HepG2 (cell line): ENCODE data around the gene DUSP12. TPM values are rescaled to one million over a fixed set of nuclear protein-coding genes. Genes with fewer than 3 reads are reported as not detected.

Source experiments
- ATAC-seq: fragments of 200-7000 bp; cut with Tn5 transposase; 3 replicates; pipeline ENCODE4 v1.9.1; 2020; ENCODE audit warnings: mild to moderate bottlenecking, moderate library complexity
- BruUV-seq: library from RNA; stranded (reverse); fragments of 400-500 nt; replicated peaks from 2 replicates; lab custom pipeline; 2021; lab: Mats Ljungman, UMichigan
- CTCF ChIA-PET: fragments of 300-600 bp; formaldehyde crosslinking; extraction: SDS; loops from one replicate; lab custom pipeline; 2021; ENCODE audit warnings: low total read pairs, inconsistent platforms, low intra/inter-chr PET ratio; lab: Yijun Ruan, JAX
- POLR2A ChIA-PET: fragments of 350-600 bp; sonication (Branson Sonifier 250); formaldehyde crosslinking; loops from one replicate; lab custom pipeline; 2020; ENCODE audit warnings: antibody characterized with exemption, inconsistent platforms; lab: Yijun Ruan, JAX
- DNase-seq: peaks from one replicate; pipeline ENCODE4 v3.0.0-alpha.2; 2015; ENCODE audit warnings: low spot score
- FAIRE-seq: peaks from 3 replicates; lab custom pipeline; 2011; peaks lifted over from hg19 to GRCh38; lab: Jason Lieb, UNC
- H2AFZ ChIP-seq: one replicate; pipeline ENCODE4 v1.6.1; 2011; ENCODE audit warnings: low read length, inconsistent platforms
- H3K27ac ChIP-seq: fragments of 300-600 bp; 3 replicates; pipeline ENCODE4 v1.8.0; 2011; ENCODE audit warnings: mixed run types, mild to moderate bottlenecking, mixed read lengths, low read length, inconsistent platforms; ENCODE audit not compliant: insufficient read depth; ENCODE audit errors: extremely low read length
- H3K27me3 ChIP-seq, 2 experiments: fragments of 200-600 bp in 1 of 2; 2 replicates in 1 of 2; 3 replicates in 1 of 2; pipeline versions ENCODE4 v1.6.0 to v1.8.0; 2011; ENCODE audit warnings: low read length in 2 of 2, mild to moderate bottlenecking in 2 of 2, moderate library complexity in 2 of 2, inconsistent platforms in 1 of 2; ENCODE audit not compliant: insufficient read depth in 2 of 2, control insufficient read depth in 1 of 2
- H3K36me3 ChIP-seq, 2 experiments: fragments of 200-600 bp in 1 of 2; replicated peaks in 1 of 2; 2 replicates in 1 of 2; 3 replicates in 1 of 2; pipeline versions ENCODE4 v1.5.1 to v1.8.0; 2011; ENCODE audit warnings: low read length in 2 of 2, inconsistent platforms in 1 of 2; ENCODE audit not compliant: insufficient read depth in 2 of 2, control insufficient read depth in 1 of 2
- H3K4me1 ChIP-seq: 2 replicates; pipeline ENCODE4 v1.5.1; 2012; ENCODE audit warnings: low read length, inconsistent platforms; ENCODE audit not compliant: insufficient read depth
- H3K4me2 ChIP-seq: 2 replicates; pipeline ENCODE4 v1.6.0; 2011; ENCODE audit warnings: low read depth, low read length, inconsistent platforms
- H3K4me3 ChIP-seq, 3 experiments: fragments of 200-600 bp in 1 of 3; sonication (generic), shearing (Covaris generic) in 1 of 3; replicated peaks in 1 of 3; 2 replicates each; pipeline ENCODE4 v1.5.1; 2011 to 2016; ENCODE audit warnings: low read length in 3 of 3, inconsistent platforms in 2 of 3, low read depth in 2 of 3, mild to moderate bottlenecking in 2 of 3, control low read depth in 1 of 3, mixed read lengths in 1 of 3; ENCODE audit not compliant: insufficient read depth in 1 of 3
- H3K79me2 ChIP-seq: one replicate; pipeline ENCODE4 v1.6.1; 2011; ENCODE audit warnings: low read length, inconsistent platforms; ENCODE audit not compliant: insufficient read depth
- H3K9ac ChIP-seq: 2 replicates; pipeline ENCODE4 v1.6.0; 2011; ENCODE audit warnings: mild to moderate bottlenecking, low read depth, low read length, inconsistent platforms; ENCODE audit not compliant: insufficient read depth
- H3K9me3 ChIP-seq: 2 replicates; pipeline ENCODE4 v1.5.1; 2012; ENCODE audit warnings: mild to moderate bottlenecking, low read length
- H4K20me1 ChIP-seq: 2 replicates; pipeline ENCODE4 v1.6.0; 2011; ENCODE audit warnings: inconsistent platforms, mild to moderate bottlenecking, low read length, moderate library complexity; ENCODE audit not compliant: insufficient read depth
- CEBPB ChIP-seq: IDR thresholded peaks from 2 replicates; pipeline ENCODE4 v1.6.1; 2011; ENCODE audit warnings: low read depth, low read length, improper control_type of control experiment, borderline replicate concordance
- CSRNP2 ChIP-seq: sonication (generic); formaldehyde crosslinking; conservative IDR thresholded peaks from 2 replicates; pipeline ENCODE4 v1.8.0; 2022; ENCODE audit warnings: low read depth, missing genetic modification reagents
- ELF1 ChIP-seq: sonication (generic); formaldehyde crosslinking; IDR thresholded peaks from 2 replicates; pipeline ENCODE4 v1.4.0; 2020; ENCODE audit warnings: missing genetic modification reagents
- ELF4 ChIP-seq: sonication (generic); formaldehyde crosslinking; IDR thresholded peaks from 2 replicates; pipeline ENCODE4 v1.5.0; 2020; ENCODE audit warnings: missing genetic modification reagents, mild to moderate bottlenecking, moderate library complexity, borderline replicate concordance
- EZH2 ChIP-seq: conservative IDR thresholded peaks from 2 replicates; pipeline ENCODE4 v1.6.1; 2012; ENCODE audit warnings: mild to moderate bottlenecking, low read depth, low read length, moderate library complexity
- KAT8 ChIP-seq: IDR thresholded peaks from 2 replicates; pipeline ENCODE4 v1.6.1; 2016; ENCODE audit warnings: missing genetic modification reagents, missing compliant biosample characterization
- MAFK ChIP-seq, 2 experiments: IDR thresholded peaks in 1 of 2; conservative IDR thresholded peaks in 1 of 2; 2 replicates each; pipeline ENCODE4 v1.6.1; 2011; ENCODE audit warnings: improper control_type of control experiment in 2 of 2, low read length in 2 of 2
- MBNL3 ChIP-seq: fragments of 250-450 bp; sonication (Bioruptor Pico); conservative IDR thresholded peaks from 2 replicates; pipeline ENCODE4 v1.8.0; 2022; ENCODE audit warnings: mild to moderate bottlenecking, inconsistent platforms
- NFIB ChIP-seq: sonication (generic); formaldehyde crosslinking; IDR thresholded peaks from 2 replicates; pipeline ENCODE4 v1.9.0; 2021; ENCODE audit warnings: missing genetic modification reagents, mild to moderate bottlenecking, borderline replicate concordance
- PRDM10 ChIP-seq: sonication (generic); formaldehyde crosslinking; IDR thresholded peaks from 2 replicates; pipeline ENCODE4 v1.4.0; 2020; ENCODE audit warnings: low read depth, missing genetic modification reagents
- RAD51 ChIP-seq: fragments of 450-650 bp; IDR thresholded peaks from 2 replicates; pipeline ENCODE4 v1.6.1; 2016; ENCODE audit warnings: borderline replicate concordance
- SPEN ChIP-seq: sonication (generic); formaldehyde crosslinking; IDR thresholded peaks from 2 replicates; pipeline ENCODE4 v1.5.1; 2020; ENCODE audit warnings: low read depth, mild to moderate bottlenecking, missing genetic modification reagents
- ZNF547 ChIP-seq: sonication (generic); formaldehyde crosslinking; IDR thresholded peaks from 2 replicates; pipeline ENCODE4 v1.5.1; 2020; ENCODE audit warnings: mild to moderate bottlenecking, missing genetic modification reagents
- ZNF75D ChIP-seq: sonication (generic); formaldehyde crosslinking; IDR thresholded peaks from 2 replicates; pipeline ENCODE4 v1.8.1; 2023; ENCODE audit warnings: missing genetic modification reagents, mild to moderate bottlenecking, borderline replicate concordance
- ZNF761 ChIP-seq: sonication (generic); formaldehyde crosslinking; conservative IDR thresholded peaks from 2 replicates; pipeline ENCODE4 v1.4.0; 2020; ENCODE audit warnings: mild to moderate bottlenecking, missing genetic modification reagents
- WGBS: methylation state at CpG from one replicate; pipeline ENCODE4 v1.1.6; 2017; ENCODE audit warnings: low lambda C conversion rate; 5-methylcytosine and 5-hydroxymethylcytosine counted together
- in situ Hi-C: cut with HindIII; loops from 2 replicates; pipeline ENCODE4 v1.10.0; 2017; ENCODE audit warnings: low pct_unique_long_range_greater_than_20kb; ENCODE audit not compliant: extremely low pct_ligation_motif_present
- intact Hi-C: fragments of 100-400 bp; cut with micrococcal nuclease; formaldehyde crosslinking; loops from one replicate; pipeline ENCODE4 v1.10.0; 2022; ENCODE audit not compliant: unreplicated experiment
- polyA plus RNA-seq, 8 experiments: library from polyadenylated mRNA; depleted of rRNA in 3 of 8; stranded (reverse) in 7 of 8; unstranded in 1 of 8; fragments of >200 nt; fragmentation: Illumina TruSeq in 4 of 8; extraction: Trizol in 4 of 8; gene quantifications; 2 replicates each; pipeline versions ENCODE4 v1.2.1 to v1.2.3, GENCODE V29; 2011 to 2016; ENCODE audit warnings: low read depth in 4 of 8, missing spikeins in 1 of 8, mixed read lengths in 1 of 8; ENCODE audit not compliant: insufficient read depth in 1 of 8
- total RNA-seq, 5 experiments: library from RNA; depleted of rRNA; stranded (reverse); fragments of >200 nt; fragmentation: Illumina TruSeq; extraction: Trizol; gene quantifications; 2 replicates each; pipeline ENCODE4 v1.2.3, GENCODE V29; 2016; ENCODE audit warnings: low read depth in 1 of 5

Gene DUSP12
- total and polyA plus RNA-seq, 2 of the 13 experiments (the other 11 are each of a cell fraction or from before 2014, with no cell fraction given): 36.7 to 37.1 TPM

GRCh38 chr1:161706482-161707347 is 42.9 kb upstream of the DUSP12 start, which contains the start of gene FCRLA (continued):
- TF ChIP-seq ELF4 (CRISPR knock-in tag) (no peak), EZH2 (no peak), KAT8 (CRISPR knock-in tag) (no peak)

GRCh38 chr1:161707503-161707902 is 42.1 kb upstream of the DUSP12 start:
- TF ChIP-seq CEBPB: no peak
- TF ChIP-seq PRDM10 (CRISPR knock-in tag): no peak
- no peak for TF ChIP-seq SPEN (CRISPR knock-in tag)
- no peak for TF ChIP-seq RAD51
- TF ChIP-seq ZNF75D: no peak
- no peak for TF ChIP-seq NFIB (CRISPR knock-in tag)
- no peak for TF ChIP-seq ELF1 (CRISPR knock-in tag)
- TF ChIP-seq MAFK (conservative IDR thresholded peaks at IDR 0.05 in 1 of 2, IDR thresholded peaks at IDR 0.05 in 1 of 2; ENCODE audit: low read length in 2 of 2): no peak
- TF ChIP-seq CSRNP2 (CRISPR knock-in tag): no peak
- no peak for TF ChIP-seq MBNL3 (CRISPR knock-in tag)
- no peak for TF ChIP-seq ZNF761 (CRISPR knock-in tag)
- no peak for TF ChIP-seq ZNF547 (CRISPR knock-in tag)
- TF ChIP-seq, all 625 proteins: peak for 0
- BruUV-seq: no TSS peak
- Histone ChIP-seq H3K4me3 (no peak overlapping the region), H3K36me3 (no peaks in the 10 kb centered on the region), H4K20me1 (no peaks in the 10 kb centered on the region), H3K79me2 (no peaks in the 10 kb centered on the region), H3K4me2 (no peak overlapping the region), H3K9ac (no peak overlapping the region), H3K9me3 (no peaks in the 10 kb centered on the region), H3K4me1 (peaks cover 4% of the 10 kb centered on the region), H3K27ac (no peak overlapping the region), H2AFZ (no peak overlapping the region), H3K27me3 (no peaks in the 10 kb centered on the region; a peak in 2 of 5 replicates)
- CTCF ChIA-PET: no interaction called here
- POLR2A ChIA-PET: no interaction called here
- DNase-seq (no peak), ATAC-seq (no peak), FAIRE-seq (no peak)
- in situ Hi-C loops: no loop called here
- WGBS: 13% methylated on average over 2 of the region's 2 CpGs
- intact Hi-C loops: no loop called here
